GM19240 (cell line): Measurements from ENCODE around the gene APOA5.
"Not testable (repeated sequence)": the region's sequence is repeated elsewhere in the genome, so short reads cannot be mapped to it uniquely, and the experiment has no call there.

Experiments
- DNase-seq: peaks from one replicate; pipeline ENCODE4 v3.0.0; 2011; ENCODE audit warnings: low spot score; ENCODE audit not compliant: insufficient read length

APOA5 gene

DNA sequence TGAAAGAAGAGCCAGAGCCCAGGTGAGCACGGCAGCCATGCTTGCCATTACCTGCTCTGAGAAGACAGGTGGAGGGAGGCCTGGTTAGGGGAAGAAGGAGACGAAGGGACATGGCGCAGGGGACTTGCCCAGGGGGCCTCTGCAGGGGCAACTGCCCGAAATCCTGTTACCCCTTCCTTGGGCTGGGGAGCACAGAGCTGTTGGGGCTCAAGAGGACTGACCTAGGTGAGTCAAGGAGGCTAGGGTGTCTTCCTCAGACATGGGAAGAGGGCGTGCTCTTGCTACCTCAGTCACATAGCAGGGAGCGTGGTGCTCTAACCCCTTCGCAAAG is at the start of gene APOA5:
Gene APOA5 (minus strand): TSS at position 67 of the 331 bp plus-strand sequence. CDS start 19 bp downstream, at position 48.
- DNase-seq = no peak

DNA sequence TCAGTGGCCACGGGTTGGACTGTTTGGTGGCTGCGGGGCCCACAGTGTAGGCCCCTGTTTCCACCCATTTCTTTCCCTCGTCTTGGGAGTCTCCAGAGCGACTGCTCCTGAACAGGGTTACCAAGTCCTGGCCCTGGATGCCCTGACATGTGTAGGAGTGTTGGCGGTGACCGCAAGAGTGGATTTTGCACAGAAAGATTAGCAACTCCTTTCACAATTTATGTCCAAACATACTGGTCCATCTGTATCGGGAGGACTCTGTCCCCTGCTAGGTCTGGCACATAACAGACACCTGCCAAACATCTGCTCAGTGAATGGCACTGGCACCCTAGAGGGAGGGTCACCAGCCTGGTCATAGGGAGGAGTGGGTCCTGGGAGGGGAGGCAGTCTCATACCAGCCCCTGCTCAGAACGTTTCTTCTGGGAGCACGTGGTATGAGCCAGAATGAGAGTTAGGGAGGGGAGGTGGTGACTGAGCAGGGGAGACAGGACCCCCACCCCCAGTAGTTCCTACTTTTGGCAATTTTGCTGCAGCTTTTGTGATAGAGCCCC is 49.1 kb upstream of the APOA5 start:
- no peak for DNase-seq

GRCh38 chr11:116840224-116840745 is 48.6 kb upstream of the APOA5 start:
- no peak for DNase-seq

GRCh38 chr11:116838321-116839084 is 46.8 kb upstream of the APOA5 start:
- no peak for DNase-seq

DNA sequence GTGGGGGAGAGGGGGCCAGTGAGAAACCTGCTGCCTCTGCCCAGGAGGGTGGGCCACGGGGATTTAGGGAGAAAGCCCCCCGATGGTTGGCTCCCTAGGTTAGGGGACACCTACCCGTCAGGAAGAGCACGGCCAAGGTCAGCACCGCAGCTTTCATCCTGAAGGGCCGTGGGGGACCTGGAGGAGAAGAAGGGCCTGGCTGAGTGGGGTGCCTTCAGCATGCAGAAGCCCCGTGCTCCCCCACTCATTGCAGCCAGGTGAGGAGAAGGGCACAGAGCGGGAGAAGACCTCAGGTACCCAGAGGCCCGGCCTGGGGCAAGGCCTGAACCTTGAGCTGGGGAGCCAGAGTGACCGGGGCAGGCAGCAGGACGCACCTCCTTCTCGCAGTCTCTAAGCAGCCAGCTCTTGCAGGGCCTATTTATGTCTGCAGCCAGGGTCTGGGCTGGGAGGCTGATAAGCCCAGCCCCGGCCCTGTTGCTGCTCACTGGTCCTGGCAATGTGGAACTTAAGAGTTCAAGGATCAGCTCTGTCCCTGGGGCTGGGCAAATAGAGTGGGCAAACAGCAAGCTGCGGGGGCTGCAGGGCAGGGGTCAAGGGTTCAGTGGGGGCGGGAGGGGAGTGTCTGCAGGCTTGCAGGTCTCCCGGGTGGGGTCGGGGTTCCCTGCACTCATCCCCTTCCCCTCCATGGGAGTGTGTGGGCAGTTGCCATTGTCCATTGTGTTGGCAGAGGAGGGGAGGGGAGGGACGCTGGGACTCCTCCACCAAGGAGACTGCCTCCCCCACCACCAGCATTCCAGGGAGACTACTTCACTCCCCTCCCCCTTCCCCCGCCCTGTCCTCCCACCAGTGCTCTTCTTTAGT is 45.8 kb upstream of the APOA5 start, which contains the start of gene APOA1:
Gene APOA1 (minus strand): TSS at position 392 of the 861 bp plus-strand sequence. CDS start 235 bp downstream, at position 157.
- DNase-seq = no peak

DNA sequence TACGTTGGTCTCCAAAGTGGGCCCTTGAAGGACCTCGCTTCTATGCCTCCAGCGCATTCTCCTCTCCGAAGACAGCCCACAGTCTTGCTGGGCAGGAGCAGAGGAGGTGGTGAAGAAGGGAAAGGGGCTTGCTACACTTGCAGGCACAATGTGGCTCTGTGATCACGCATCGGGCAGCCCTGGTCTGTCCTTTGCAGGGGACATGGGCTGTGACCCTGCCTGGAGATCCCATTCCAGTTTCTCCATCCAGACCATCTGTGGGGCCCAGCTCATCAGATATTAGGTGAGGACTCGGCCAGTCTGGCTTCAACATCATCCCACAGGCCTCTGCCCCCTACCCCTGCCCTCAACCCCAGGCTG is 44.9 kb upstream of the APOA5 start:
- no peak for DNase-seq

GRCh38 chr11:116835791-116836631 is 44.3 kb upstream of the APOA5 start:
- peak; percentile 72 for DNase-seq

DNA sequence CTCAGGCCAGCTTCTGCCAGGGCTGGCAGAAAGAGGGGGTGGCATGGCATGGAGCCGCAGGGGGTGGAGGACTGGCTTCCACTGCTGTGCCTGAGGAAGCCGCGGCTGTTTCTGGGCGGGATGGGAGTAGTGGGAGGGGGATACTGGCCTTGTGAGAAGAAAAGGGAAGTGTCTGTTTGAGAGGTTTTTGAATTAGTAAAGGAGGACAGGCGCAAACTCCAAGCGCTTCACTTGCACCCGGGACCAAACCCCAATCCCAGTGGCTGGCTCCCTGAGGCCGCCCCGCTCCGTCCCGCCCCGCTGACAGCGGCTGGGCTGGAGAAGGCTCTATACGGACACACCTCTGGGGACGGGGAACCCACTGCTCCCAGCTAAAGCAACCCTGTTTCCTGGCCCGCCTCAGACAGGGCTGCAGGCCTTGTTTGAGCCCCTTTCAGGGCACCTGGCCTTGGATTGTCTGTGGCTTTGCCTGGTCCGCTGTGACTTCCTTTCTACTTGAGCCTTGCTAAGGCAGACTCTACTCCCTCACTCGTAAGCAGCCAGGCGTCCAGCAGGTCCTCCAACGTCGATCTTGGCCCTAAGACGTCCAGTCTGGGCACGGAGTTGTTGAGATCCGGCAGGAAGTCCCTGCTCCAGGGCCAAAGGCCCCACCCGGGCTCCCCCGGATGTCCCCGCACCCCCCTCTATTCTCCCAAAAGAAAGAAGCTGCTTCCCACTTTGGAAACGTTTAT is 43.5 kb upstream of the APOA5 start:
- no peak for DNase-seq

GRCh38 chr11:116834535-116835041 is 42.9 kb upstream of the APOA5 start:
- not testable (repeated sequence) for DNase-seq

DNA sequence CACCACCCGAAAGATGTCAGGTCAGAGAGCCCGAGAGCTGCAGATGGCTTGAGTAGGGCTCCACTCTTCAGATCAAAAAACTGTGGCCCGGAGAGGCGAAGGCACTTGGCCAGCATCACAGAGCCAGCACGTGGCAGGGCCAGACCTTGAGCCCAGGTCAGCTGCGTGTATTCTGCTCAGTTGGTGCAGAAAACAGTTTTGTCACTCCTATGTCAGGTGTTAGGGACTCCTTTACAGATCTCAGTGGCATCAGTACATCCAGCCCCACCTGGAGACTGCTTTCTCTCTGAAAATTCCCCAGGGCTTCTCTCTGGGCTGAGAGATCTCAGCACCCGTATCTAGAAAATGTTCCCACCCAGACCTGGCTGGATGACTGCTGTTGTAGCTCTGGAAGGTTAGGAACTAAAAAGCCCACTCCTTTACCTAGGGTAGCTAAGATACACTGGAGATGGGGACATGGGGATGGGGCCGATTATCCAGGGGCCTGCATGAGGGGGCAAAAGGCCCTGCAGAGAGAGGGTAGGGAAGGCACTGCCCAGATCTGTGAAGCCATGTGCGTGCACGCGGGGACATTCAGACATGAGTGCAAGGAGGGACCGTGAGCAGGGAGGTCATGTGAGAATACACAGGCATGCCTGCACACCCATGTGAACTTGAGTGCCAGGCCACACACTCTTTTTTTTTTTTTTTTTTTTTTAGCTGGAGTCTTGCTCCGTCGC is 42.3 kb upstream of the APOA5 start:
- DNase-seq = no peak

DNA sequence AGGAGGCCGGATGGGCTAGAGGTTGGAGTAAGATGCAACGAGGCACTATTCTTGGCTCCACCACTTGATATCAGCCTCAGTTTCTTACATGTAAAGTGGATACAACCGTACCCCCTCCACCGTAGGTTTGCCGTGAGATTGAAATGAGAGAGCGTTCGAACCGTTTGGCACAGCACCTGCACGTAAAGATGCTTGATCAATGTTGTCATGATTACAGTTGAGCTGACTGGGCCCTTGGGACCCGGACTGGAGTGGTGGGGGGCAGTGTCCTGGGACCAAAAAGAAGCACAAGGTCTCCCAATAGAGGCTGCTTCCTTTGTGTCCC is 41.8 kb upstream of the APOA5 start:
- DNase-seq = no peak

DNA sequence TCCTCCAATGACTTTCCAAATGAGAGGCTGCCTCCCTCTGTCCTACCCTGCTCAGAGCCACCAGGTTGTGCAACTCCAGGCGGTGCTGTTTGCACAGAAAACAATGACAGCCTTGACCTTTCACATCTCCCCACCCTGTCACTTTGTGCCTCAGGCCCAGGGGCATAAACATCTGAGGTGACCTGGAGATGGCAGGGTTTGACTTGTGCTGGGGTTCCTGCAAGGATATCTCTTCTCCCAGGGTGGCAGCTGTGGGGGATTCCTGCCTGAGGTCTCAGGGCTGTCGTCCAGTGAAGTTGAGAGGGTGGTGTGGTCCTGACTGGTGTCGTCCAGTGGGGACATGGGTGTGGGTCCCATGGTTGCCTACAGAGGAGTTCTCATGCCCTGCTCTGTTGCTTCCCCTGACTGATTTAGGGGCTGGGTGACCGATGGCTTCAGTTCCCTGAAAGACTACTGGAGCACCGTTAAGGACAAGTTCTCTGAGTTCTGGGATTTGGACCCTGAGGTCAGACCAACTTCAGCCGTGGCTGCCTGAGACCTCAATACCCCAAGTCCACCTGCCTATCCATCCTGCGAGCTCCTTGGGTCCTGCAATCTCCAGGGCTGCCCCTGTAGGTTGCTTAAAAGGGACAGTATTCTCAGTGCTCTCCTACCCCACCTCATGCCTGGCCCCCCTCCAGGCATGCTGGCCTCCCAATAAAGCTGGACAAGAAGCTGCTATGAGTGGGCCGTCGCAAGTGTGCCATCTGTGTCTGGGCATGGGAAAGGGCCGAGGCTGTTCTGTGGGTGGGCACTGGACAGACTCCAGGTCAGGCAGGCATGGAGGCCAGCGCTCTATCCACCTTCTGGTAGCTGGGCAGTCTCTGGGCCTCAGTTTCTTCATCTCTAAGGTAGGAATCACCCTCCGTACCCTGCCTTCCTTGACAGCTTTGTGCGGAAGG is 40.9 kb upstream of the APOA5 start:
- DNase-seq = no peak

GRCh38 chr11:116831790-116832349 is 40.2 kb upstream of the APOA5 start:
- DNase-seq = no peak

- DNase-seq = no peak
These were observed 38.7 kb upstream of the APOA5 start for GRCh38 chr11:116830184-116830912.

DNA sequence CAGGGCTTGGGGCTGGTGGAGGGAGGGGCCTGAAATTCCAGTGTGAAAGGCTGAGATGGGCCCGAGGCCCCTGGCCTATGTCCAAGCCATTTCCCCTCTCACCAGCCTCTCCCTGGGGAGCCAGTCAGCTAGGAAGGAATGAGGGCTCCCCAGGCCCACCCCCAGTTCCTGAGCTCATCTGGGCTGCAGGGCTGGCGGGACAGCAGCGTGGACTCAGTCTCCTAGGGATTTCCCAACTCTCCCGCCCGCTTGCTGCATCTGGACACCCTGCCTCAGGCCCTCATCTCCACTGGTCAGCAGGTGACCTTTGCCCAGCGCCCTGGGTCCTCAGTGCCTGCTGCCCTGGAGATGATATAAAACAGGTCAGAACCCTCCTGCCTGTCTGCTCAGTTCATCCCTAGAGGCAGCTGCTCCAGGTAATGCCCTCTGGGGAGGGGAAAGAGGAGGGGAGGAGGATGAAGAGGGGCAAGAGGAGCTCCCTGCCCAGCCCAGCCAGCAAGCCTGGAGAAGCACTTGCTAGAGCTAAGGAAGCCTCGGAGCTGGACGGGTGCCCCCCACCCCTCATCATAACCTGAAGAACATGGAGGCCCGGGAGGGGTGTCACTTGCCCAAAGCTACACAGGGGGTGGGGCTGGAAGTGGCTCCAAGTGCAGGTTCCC is 38.0 kb upstream of the APOA5 start, which contains the start of gene APOC3:
Gene APOC3 (plus strand): TSS at position 383 of the 659 bp plus-strand sequence. CDS start 676 bp downstream, outside the sequence.
- no peak for DNase-seq

DNA sequence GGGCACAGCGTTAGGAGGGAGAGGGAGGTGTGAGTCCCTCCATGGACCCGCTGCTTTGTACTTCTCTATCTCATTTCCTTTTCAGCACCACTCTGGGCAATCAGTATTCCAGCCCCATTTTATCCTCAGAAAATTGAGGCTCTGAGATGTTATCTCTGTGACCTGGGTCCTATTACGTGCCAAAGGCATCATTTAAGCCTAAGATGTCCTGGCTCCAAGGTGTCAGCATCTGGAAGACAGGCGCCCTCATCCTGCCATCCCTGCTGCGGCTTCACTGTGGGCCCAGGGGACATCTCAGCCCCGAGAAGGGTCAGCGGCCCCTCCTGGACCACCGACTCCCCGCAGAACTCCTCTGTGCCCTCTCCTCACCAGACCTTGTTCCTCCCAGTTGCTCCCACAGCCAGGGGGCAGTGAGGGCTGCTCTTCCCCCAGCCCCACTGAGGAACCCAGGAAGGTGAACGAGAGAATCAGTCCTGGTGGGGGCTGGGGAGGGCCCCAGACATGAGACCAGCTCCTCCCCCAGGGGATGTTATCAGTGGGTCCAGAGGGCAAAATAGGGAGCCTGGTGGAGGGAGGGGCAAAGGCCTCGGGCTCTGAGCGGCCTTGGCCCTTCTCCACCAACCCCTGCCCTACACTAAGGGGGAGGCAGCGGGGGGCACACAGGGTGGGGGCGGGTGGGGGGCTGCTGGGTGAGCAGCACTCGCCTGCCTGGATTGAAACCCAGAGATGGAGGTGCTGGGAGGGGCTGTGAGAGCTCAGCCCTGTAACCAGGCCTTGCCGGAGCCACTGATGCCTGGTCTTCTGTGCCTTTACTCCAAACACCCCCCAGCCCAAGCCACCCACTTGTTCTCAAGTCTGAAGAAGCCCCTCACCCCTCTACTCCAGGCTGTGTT is 37.2 kb upstream of the APOA5 start:
- DNase-seq = no peak
